Measurements from ENCODE around the gene MAP6.

Gene MAP6

DNA sequence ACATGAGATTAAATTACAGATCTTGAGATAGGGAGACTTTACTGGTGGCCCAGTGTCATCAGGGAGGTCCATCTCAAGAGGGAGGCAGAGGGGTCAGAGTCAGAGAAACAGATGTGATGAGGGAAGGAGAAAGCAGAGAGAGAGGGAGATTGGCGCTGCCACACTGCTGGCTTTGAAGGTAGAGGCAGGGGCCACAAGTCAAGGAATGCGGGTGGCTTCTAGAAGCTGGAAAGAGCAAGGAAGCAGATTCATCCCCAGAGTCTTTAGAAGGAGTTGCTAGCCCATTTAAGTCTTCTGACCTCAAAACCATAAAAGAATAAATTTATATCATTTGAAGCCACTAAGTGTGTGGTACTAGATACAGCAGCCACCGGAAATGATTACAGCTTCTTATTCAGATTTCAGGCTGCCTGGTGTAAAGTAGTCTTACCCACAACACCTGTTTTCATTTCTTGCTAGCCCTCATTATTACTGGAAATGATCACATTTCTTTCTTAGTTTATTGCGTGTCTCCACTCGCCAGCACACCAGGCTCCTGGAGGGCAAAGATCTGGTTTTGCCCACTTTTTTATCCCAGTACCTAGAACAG, 119.4 kb downstream of the MAP6 start:
- no peaks in the 10 kb centered on the region for H3F3A ChIP-seq (ENCODE audit: insufficient read depth)

DNA sequence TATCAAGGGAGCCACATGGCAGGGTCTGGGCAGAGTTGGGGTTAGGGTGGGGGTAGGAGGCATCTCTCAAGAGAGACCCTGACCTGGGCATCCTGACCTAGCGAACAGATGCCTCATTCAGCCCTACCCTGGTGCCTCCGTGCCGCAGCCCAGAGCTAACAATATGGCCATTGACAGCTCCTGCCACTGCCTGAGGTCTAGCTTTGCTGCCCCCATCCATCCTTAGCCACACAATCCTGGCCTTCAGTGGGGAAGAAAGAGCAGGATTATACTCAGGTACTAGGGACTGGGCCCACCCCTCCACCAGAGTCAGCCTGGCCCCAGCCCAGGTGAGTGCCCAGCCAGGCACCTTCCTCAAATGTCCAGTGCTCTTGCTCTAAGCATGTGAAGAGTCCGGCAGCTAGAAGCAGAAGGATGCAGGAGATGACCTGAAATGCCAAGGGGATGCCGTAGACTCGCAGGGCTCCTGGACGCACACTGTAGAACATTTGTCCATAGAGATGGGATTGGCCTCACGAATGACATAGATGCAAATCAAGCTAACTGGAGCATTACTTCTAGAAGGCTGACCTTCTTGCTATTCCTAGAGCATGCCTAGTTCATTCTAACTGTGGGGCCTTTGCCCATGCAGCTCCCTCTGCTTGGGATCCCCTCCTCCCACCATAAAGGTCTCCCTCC, 120.1 kb downstream of the MAP6 start:
- Histone ChIP-seq H3K36me3 (ENCODE audit: low read length) (no peaks in the 10 kb centered on the region), H3K9ac (ENCODE audit: low read length) (no peak overlapping the region), H2AFZ (ENCODE audit: low read depth, low read length, severe bottlenecking) (no peak overlapping the region), H3K27ac (ENCODE audit: low read depth, low read length) (no peak overlapping the region), H4K20me1 (ENCODE audit: low read depth, low read length) (no peaks in the 10 kb centered on the region), H3F3A (ENCODE audit: insufficient read depth) (no peaks in the 10 kb centered on the region), H3K9me2 (replicated peaks; ENCODE audit: insufficient read depth, low read length) (no peaks in the 10 kb centered on the region), H3K9me3 (ENCODE audit: insufficient read depth, low read length) (no peaks in the 10 kb centered on the region), H3K27me3 (ENCODE audit: low read length) (no peaks in the 10 kb centered on the region), H3K4me2 (ENCODE audit: low read depth, low read length, poor library complexity, severe bottlenecking) (no peak overlapping the region), H3K4me3 (ENCODE audit: insufficient read depth, low read length, poor library complexity, severe bottlenecking) (no peak overlapping the region), H3K79me2 (ENCODE audit: insufficient read depth, low read length) (no peaks in the 10 kb centered on the region)
- no peak for TF ChIP-seq EZH2phosphoT487 (conservative IDR thresholded peaks at IDR 0.05; ENCODE audit: low read length)
- TF ChIP-seq, protein P1, sequence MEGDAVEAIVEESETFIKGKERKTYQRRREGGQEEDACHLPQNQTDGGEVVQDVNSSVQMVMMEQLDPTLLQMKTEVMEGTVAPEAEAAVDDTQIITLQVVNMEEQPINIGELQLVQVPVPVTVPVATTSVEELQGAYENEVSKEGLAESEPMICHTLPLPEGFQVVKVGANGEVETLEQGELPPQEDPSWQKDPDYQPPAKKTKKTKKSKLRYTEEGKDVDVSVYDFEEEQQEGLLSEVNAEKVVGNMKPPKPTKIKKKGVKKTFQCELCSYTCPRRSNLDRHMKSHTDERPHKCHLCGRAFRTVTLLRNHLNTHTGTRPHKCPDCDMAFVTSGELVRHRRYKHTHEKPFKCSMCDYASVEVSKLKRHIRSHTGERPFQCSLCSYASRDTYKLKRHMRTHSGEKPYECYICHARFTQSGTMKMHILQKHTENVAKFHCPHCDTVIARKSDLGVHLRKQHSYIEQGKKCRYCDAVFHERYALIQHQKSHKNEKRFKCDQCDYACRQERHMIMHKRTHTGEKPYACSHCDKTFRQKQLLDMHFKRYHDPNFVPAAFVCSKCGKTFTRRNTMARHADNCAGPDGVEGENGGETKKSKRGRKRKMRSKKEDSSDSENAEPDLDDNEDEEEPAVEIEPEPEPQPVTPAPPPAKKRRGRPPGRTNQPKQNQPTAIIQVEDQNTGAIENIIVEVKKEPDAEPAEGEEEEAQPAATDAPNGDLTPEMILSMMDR (IDR thresholded peaks at IDR 0.05; ENCODE audit: insufficient read depth, low read length, poor library complexity, severe bottlenecking), result no peak

More for the DNA sequence above, 119.4 kb downstream of the MAP6 start:
- no peak overlapping the region for H2AFZ ChIP-seq (ENCODE audit: low read depth, low read length, severe bottlenecking)
- no peak overlapping the region for H3K4me3 ChIP-seq (ENCODE audit: insufficient read depth, low read length, poor library complexity, severe bottlenecking)
- TF ChIP-seq, protein P1 (IDR thresholded peaks at IDR 0.05; ENCODE audit: insufficient read depth, low read length, poor library complexity, severe bottlenecking), result no peak
- H3K36me3 ChIP-seq (ENCODE audit: low read length), result no peaks in the 10 kb centered on the region
- H3K79me2 ChIP-seq (ENCODE audit: insufficient read depth, low read length), result no peaks in the 10 kb centered on the region
- H3K4me2 ChIP-seq (ENCODE audit: low read depth, low read length, poor library complexity, severe bottlenecking), result no peak overlapping the region
- H3K27ac ChIP-seq (ENCODE audit: low read depth, low read length), result no peak overlapping the region
- no peaks in the 10 kb centered on the region for H3K9me3 ChIP-seq (ENCODE audit: insufficient read depth, low read length)
- H3K9ac ChIP-seq (ENCODE audit: low read length), result no peak overlapping the region
- H3K9me2 ChIP-seq (replicated peaks; ENCODE audit: insufficient read depth, low read length), result no peaks in the 10 kb centered on the region
- no peaks in the 10 kb centered on the region for H3K27me3 ChIP-seq (ENCODE audit: low read length)
- H4K20me1 ChIP-seq (ENCODE audit: low read depth, low read length), result no peaks in the 10 kb centered on the region

DNA sequence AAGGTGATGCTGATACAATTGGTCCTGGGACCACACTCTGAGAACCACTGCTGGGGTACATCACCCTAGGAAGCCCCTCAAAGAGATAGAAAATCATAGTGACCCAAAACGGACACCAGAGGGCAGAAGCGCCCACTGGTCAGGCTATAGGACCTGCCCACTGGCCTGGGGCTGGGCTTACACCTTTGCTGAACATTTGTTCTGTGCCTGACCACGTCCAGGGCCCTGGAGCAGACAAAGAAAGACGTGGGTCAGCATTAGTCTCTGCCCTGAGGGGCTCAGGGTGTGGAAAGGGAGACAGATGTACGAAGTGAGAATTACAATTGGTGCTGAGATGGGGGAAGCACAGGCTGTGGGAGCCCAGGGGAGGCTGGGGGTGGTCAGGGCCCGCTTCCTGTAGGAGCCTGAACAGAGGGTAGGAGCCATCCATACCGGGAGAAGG, 121.2 kb downstream of the MAP6 start:
- no peak overlapping the region for H2AFZ ChIP-seq (ENCODE audit: low read depth, low read length, severe bottlenecking)

More for the DNA sequence above, 121.2 kb downstream of the MAP6 start:
- no peak for TF ChIP-seq EZH2phosphoT487 (conservative IDR thresholded peaks at IDR 0.05; ENCODE audit: low read length)
- TF ChIP-seq, protein P1 (IDR thresholded peaks at IDR 0.05; ENCODE audit: insufficient read depth, low read length, poor library complexity, severe bottlenecking), result peak; percentile 66
- H3K9ac ChIP-seq (ENCODE audit: low read length), result no peak overlapping the region
- no peaks in the 10 kb centered on the region for H4K20me1 ChIP-seq (ENCODE audit: low read depth, low read length)
- H3K9me2 ChIP-seq (replicated peaks; ENCODE audit: insufficient read depth, low read length), result no peaks in the 10 kb centered on the region
- H3K4me2 ChIP-seq (ENCODE audit: low read depth, low read length, poor library complexity, severe bottlenecking), result no peak overlapping the region
- no peaks in the 10 kb centered on the region for H3K9me3 ChIP-seq (ENCODE audit: insufficient read depth, low read length)
- H3K4me3 ChIP-seq (ENCODE audit: insufficient read depth, low read length, poor library complexity, severe bottlenecking), result no peak overlapping the region
- H3K27me3 ChIP-seq (ENCODE audit: low read length), result no peaks in the 10 kb centered on the region
- no peaks in the 10 kb centered on the region for H3F3A ChIP-seq (ENCODE audit: insufficient read depth)
- no peak overlapping the region for H3K27ac ChIP-seq (ENCODE audit: low read depth, low read length)
- H3K36me3 ChIP-seq (ENCODE audit: low read length), result no peaks in the 10 kb centered on the region
- no peaks in the 10 kb centered on the region for H3K79me2 ChIP-seq (ENCODE audit: insufficient read depth, low read length)

All from SU-DHL-6 (cell line).